Mesodermal cell (in vitro differentiated cells): ENCODE results near the gene SLC1A3.

Experiments used
- H3K27ac ChIP-seq: 2 replicates; pipeline ENCODE4 v1.7.0; 2013; ENCODE audit warnings: mild to moderate bottlenecking, low read depth, low read length, moderate library complexity; ENCODE audit not compliant: severe bottlenecking
- H3K36me3 ChIP-seq: 2 replicates; pipeline ENCODE4 v1.7.1; 2013; ENCODE audit warnings: mild to moderate bottlenecking, low read length, moderate library complexity; ENCODE audit not compliant: control insufficient read depth, insufficient read depth
- H3K4me1 ChIP-seq: one replicate; pipeline ENCODE4 v1.7.1; 2013; ENCODE audit warnings: mild to moderate bottlenecking, low read length; ENCODE audit not compliant: insufficient read depth, control insufficient read depth, poor library complexity, severe bottlenecking
- H3K4me3 ChIP-seq: 2 replicates; pipeline ENCODE4 v1.7.0; 2013; ENCODE audit warnings: low read length, control low read depth, mild to moderate bottlenecking; ENCODE audit not compliant: insufficient read depth, poor library complexity, severe bottlenecking; ENCODE audit errors: extremely low read depth
- H3K9me3 ChIP-seq: 2 replicates; pipeline ENCODE4 v1.7.1; 2013; ENCODE audit warnings: mild to moderate bottlenecking, low read length, moderate library complexity; ENCODE audit not compliant: control insufficient read depth
- WGBS, 2 experiments: methylation state at CpG; one replicate each; pipeline ENCODE4 v1.1.5; 2013; ENCODE audit warnings: missing lambda C conversion rate in 2 of 2; ENCODE audit not compliant: insufficient coverage in 2 of 2; 5-methylcytosine and 5-hydroxymethylcytosine counted together

SLC1A3 gene

GRCh38 chr5:36701085-36701698 lies 94.8 kb downstream of the SLC1A3 start:
- Histone ChIP-seq H3K27ac (no peak overlapping the region), H3K4me1 (no peaks in the 10 kb centered on the region), H3K4me3 (no peak overlapping the region), H3K9me3 (no peaks in the 10 kb centered on the region), H3K36me3 (no peaks in the 10 kb centered on the region)
- 58 to 83% methylated on average over 1 to 2 of the region's 4 CpGs for WGBS, 2 experiments

- H3K4me1 ChIP-seq: no peaks in the 10 kb centered on the region
- no peak overlapping the region for H3K4me3 ChIP-seq
- H3K9me3 ChIP-seq: no peaks in the 10 kb centered on the region
- H3K36me3 ChIP-seq: no peaks in the 10 kb centered on the region
- 85 to 94% methylated on average over 4 of the region's 5 CpGs for WGBS, 2 experiments
- no peak overlapping the region for H3K27ac ChIP-seq
Measured at GRCh38 chr5:36703245-36703860, 96.9 kb downstream of the SLC1A3 start.

- no peaks in the 10 kb centered on the region for H3K4me1 ChIP-seq
- H3K4me3 ChIP-seq: no peak overlapping the region
- no peaks in the 10 kb centered on the region for H3K36me3 ChIP-seq
- no CpG with 5 or more reads among the region's 1 CpG for WGBS, 2 experiments
- no peaks in the 10 kb centered on the region for H3K9me3 ChIP-seq
- H3K27ac ChIP-seq: no peak overlapping the region
Measured at GRCh38 chr5:36704131-36704530, 97.7 kb downstream of the SLC1A3 start.

DNA sequence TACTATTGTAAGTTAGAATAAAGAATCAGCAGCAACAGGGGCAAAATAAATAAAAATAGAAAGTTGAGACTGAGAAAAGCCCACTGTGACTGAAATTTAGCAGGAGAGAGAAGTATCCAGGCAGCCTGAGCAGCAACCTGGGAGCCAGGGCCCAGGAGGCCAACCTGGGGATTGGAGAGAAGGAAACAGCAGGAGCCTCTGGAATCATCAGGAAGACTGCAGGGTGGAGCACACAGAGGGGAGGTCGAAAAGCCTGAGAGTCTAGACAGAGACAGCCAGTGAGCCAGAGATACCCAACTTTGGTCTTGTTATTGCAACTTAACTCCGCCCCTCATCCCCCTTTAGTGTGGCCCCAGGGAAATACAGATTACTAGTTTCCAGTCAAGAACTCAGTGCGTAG lies 98.6 kb downstream of the SLC1A3 start:
- WGBS, 2 experiments: 72 to 89% methylated on average over 1 to 3 of the region's 3 CpGs
- no peak overlapping the region for H3K4me3 ChIP-seq
- H3K9me3 ChIP-seq: no peaks in the 10 kb centered on the region
- no peak overlapping the region for H3K27ac ChIP-seq
- H3K4me1 ChIP-seq: no peaks in the 10 kb centered on the region
- H3K36me3 ChIP-seq: no peaks in the 10 kb centered on the region

DNA sequence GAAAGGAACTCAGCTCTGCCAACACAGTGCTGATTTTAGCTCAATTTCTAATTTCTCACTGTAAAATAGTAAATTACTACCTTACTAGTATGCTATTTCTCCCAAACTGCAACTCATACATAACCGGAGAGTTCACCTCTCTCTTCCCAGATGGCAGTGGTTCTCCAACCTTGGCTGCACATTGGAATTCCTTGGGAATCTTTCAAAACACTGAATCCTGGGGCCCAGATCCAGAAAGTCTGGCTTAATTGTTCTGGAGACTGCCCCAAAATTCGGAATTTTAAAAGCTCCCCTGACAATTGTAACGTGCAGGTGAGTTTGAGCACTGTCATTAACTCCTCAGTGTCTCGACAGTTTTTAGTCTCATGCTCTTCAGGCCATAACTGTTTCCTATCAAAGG lies 100.3 kb downstream of the SLC1A3 start:
- no peak overlapping the region for H3K27ac ChIP-seq
- WGBS, 2 experiments: 83 to 84% methylated on average over 3 of the region's 4 CpGs
- no peaks in the 10 kb centered on the region for H3K36me3 ChIP-seq
- no peak overlapping the region for H3K4me3 ChIP-seq
- no peaks in the 10 kb centered on the region for H3K4me1 ChIP-seq
- H3K9me3 ChIP-seq: no peaks in the 10 kb centered on the region

GRCh38 chr5:36708996-36709395 lies 102.6 kb downstream of the SLC1A3 start:
- Histone ChIP-seq H3K27ac (no peak overlapping the region), H3K9me3 (no peaks in the 10 kb centered on the region), H3K4me3 (no peak overlapping the region), H3K4me1 (no peaks in the 10 kb centered on the region), H3K36me3 (no peaks in the 10 kb centered on the region)
- no CpG with 5 or more reads among the region's 5 CpGs for WGBS, 2 experiments

DNA sequence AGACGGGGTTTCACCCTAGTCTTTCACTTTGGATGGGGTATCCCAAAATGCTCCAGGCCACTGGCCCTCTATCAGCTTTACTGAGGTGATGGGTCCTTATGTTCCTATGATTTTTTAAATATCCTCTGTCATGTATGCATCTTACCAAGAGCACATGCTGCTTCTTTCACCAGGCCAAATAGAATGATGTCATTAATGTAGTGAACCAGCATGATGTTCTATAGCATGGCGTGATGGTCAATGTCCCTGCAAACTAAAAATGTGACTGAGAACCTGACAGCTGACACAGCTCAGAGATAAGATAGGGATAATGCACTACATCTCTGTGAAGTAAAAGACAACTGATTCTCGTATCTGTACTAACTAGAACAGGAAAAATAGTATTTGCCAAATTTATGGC lies 103.6 kb downstream of the SLC1A3 start:
- WGBS, 2 experiments: 80 to 100% methylated on average over 1 of the region's 3 CpGs
- no peaks in the 10 kb centered on the region for H3K9me3 ChIP-seq
- no peaks in the 10 kb centered on the region for H3K4me1 ChIP-seq

GRCh38 chr5:36712706-36713105 lies 106.3 kb downstream of the SLC1A3 start:
- H3K9me3 ChIP-seq: no peaks in the 10 kb centered on the region
- H3K36me3 ChIP-seq: no peaks in the 10 kb centered on the region
- no peaks in the 10 kb centered on the region for H3K4me1 ChIP-seq
- 81 to 93% methylated on average over 3 of the region's 3 CpGs for WGBS, 2 experiments
- H3K4me3 ChIP-seq: no peak overlapping the region
- H3K27ac ChIP-seq: no peak overlapping the region

More for the DNA sequence above, 103.6 kb downstream of the SLC1A3 start:
- Histone ChIP-seq H3K27ac (no peak overlapping the region), H3K4me3 (no peak overlapping the region), H3K36me3 (no peaks in the 10 kb centered on the region)

- no peaks in the 10 kb centered on the region for H3K4me1 ChIP-seq
- H3K9me3 ChIP-seq: no peaks in the 10 kb centered on the region
- WGBS, 2 experiments: 83 to 100% methylated on average over 2 of the region's 2 CpGs
- no peaks in the 10 kb centered on the region for H3K36me3 ChIP-seq
- no peak overlapping the region for H3K4me3 ChIP-seq
- H3K27ac ChIP-seq: no peak overlapping the region
Measured at GRCh38 chr5:36713541-36713940, 107.1 kb downstream of the SLC1A3 start.

DNA sequence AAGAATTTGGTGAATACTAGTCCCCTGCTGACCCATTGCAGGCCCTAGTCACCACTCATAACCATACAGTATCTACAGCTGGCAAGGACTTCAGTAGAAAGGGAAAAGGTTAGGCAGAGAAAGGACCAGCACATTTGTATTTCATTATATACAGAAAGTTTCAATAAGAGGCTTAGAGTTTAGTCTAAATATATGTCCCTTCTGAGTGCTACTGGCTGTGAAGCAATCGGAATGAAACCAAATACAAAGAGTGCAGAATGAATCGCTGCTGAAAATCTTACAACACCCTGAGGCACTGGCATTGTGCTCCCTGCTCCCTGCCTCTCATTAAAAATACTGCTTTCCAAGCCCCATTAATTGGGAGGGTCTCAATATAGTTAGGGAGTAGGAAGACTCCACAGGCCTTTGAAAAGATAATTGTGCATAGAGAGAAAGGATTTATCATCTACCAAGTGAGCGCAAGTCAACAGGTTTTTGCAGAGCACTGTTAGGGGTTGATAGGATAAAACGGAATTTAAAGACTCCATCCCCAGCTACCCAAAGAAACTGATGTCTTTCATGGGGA lies 110.8 kb downstream of the SLC1A3 start:
- no peak overlapping the region for H3K4me3 ChIP-seq
- no peaks in the 10 kb centered on the region for H3K4me1 ChIP-seq
- 100% methylated on average over 2 of the region's 4 CpGs; no CpG with 5 or more reads in 1 of the 2 experiments for WGBS, 2 experiments
- H3K27ac ChIP-seq: no peak overlapping the region
- no peaks in the 10 kb centered on the region for H3K9me3 ChIP-seq
- no peaks in the 10 kb centered on the region for H3K36me3 ChIP-seq

DNA sequence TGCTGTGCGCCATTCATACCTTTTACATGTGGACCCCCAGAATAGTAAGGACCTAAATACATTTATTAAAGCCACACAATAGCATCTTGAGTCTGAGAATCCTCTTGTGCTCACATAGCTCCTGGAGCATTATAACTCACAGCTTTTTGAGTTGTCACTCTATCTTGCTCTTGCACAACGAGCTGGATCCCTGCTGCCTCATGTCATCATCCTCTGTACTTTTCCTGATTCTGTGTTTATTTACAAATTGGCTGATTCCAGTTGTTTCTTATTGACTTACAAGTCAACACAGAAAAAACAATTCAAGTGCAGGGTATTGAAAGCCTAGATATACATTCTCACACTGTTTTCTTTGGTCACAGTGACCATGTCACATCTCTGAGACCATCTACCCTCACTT lies 112.9 kb downstream of the SLC1A3 start:
- no peaks in the 10 kb centered on the region for H3K36me3 ChIP-seq
- no peak overlapping the region for H3K27ac ChIP-seq
- H3K4me1 ChIP-seq: no peaks in the 10 kb centered on the region
- no peaks in the 10 kb centered on the region for H3K9me3 ChIP-seq
- 95 to 100% methylated on average over 1 to 2 of the region's 2 CpGs for WGBS, 2 experiments
- no peak overlapping the region for H3K4me3 ChIP-seq
